ENCODE measurements around the gene FBXO17. TPM values are rescaled to one million over a fixed set of nuclear protein-coding genes. Genes with fewer than 3 reads are reported as not detected.

Gene FBXO17
- total and polyA plus RNA-seq, 2 of the 13 experiments (the other 11 are each of a cell fraction or from before 2014, with no cell fraction given), result 22.1 to 58.7 TPM

DNA sequence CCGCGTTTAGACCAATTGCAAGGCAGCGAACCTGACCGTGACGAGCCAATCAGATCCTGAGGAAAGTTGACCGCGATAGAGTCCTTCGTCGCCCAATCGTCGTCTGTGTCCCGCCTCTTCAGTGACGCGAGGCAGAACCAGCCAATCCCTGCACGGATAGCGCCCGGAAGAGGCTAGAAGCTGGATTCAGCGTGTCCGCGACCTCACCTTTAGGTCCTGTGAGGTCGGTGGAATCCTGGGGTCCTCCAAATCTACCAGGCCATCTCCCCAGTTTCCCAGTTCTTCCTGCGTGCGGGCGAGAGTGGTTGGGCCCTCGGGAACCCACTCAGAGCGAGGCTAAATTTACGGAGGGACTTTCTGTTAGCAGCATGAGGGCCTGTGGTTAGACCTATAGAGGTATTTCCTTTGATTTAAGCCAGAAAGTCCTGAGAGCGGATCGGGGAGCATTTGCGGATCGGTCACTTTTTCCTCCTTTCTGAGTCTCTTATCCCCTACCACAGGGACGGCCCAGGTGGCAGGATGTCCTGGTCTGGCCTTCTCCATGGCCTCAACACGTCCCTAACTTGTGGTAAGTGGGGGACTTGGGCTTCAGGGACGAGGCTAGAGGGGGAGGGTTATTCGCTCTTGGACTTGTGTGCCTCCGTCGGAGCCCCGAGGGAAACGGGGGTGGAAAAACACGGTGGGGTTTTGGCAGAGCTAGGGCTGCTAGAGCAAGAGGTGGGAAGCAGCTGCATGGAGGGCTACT is 44.6 kb downstream of the FBXO17 start, which contains the start of gene MRPS12 (continued):
- TF ChIP-seq GPBP1L1 (CRISPR knock-in tag; IDR thresholded peaks at IDR 0.05), result no peak
- TF ChIP-seq, protein P1, sequence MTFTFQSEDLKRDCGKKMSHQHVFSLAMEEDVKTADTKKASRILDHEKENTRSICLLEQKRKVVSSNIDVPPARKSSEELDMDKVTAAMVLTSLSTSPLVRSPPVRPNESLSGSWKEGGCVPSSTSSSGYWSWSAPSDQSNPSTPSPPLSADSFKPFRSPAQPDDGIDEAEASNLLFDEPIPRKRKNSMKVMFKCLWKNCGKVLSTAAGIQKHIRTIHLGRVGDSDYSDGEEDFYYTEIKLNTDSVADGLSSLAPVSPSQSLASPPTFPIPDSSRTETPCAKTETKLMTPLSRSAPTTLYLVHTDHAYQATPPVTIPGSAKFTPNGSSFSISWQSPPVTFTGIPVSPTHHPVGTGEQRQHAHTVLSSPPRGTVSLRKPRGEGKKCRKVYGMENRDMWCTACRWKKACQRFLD (CRISPR knock-in tag; IDR thresholded peaks at IDR 0.05; ENCODE audit: borderline replicate concordance), result peak; percentile 85; the same call in 1 of the 2 replicates
- TF ChIP-seq ZNF674 (CRISPR knock-in tag; IDR thresholded peaks at IDR 0.05; ENCODE audit: low read depth), result no peak
- TF ChIP-seq, protein P2, sequence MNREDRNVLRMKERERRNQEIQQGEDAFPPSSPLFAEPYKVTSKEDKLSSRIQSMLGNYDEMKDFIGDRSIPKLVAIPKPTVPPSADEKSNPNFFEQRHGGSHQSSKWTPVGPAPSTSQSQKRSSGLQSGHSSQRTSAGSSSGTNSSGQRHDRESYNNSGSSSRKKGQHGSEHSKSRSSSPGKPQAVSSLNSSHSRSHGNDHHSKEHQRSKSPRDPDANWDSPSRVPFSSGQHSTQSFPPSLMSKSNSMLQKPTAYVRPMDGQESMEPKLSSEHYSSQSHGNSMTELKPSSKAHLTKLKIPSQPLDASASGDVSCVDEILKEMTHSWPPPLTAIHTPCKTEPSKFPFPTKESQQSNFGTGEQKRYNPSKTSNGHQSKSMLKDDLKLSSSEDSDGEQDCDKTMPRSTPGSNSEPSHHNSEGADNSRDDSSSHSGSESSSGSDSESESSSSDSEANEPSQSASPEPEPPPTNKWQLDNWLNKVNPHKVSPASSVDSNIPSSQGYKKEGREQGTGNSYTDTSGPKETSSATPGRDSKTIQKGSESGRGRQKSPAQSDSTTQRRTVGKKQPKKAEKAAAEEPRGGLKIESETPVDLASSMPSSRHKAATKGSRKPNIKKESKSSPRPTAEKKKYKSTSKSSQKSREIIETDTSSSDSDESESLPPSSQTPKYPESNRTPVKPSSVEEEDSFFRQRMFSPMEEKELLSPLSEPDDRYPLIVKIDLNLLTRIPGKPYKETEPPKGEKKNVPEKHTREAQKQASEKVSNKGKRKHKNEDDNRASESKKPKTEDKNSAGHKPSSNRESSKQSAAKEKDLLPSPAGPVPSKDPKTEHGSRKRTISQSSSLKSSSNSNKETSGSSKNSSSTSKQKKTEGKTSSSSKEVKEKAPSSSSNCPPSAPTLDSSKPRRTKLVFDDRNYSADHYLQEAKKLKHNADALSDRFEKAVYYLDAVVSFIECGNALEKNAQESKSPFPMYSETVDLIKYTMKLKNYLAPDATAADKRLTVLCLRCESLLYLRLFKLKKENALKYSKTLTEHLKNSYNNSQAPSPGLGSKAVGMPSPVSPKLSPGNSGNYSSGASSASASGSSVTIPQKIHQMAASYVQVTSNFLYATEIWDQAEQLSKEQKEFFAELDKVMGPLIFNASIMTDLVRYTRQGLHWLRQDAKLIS (CRISPR knock-in tag; IDR thresholded peaks at IDR 0.05), result peak; percentile 52; the same call in 1 of the 2 replicates
- TF ChIP-seq HOXA3 (CRISPR knock-in tag; IDR thresholded peaks at IDR 0.05), result peak; percentile 52; the same call in 1 of the 2 replicates
- TF ChIP-seq, protein P3, sequence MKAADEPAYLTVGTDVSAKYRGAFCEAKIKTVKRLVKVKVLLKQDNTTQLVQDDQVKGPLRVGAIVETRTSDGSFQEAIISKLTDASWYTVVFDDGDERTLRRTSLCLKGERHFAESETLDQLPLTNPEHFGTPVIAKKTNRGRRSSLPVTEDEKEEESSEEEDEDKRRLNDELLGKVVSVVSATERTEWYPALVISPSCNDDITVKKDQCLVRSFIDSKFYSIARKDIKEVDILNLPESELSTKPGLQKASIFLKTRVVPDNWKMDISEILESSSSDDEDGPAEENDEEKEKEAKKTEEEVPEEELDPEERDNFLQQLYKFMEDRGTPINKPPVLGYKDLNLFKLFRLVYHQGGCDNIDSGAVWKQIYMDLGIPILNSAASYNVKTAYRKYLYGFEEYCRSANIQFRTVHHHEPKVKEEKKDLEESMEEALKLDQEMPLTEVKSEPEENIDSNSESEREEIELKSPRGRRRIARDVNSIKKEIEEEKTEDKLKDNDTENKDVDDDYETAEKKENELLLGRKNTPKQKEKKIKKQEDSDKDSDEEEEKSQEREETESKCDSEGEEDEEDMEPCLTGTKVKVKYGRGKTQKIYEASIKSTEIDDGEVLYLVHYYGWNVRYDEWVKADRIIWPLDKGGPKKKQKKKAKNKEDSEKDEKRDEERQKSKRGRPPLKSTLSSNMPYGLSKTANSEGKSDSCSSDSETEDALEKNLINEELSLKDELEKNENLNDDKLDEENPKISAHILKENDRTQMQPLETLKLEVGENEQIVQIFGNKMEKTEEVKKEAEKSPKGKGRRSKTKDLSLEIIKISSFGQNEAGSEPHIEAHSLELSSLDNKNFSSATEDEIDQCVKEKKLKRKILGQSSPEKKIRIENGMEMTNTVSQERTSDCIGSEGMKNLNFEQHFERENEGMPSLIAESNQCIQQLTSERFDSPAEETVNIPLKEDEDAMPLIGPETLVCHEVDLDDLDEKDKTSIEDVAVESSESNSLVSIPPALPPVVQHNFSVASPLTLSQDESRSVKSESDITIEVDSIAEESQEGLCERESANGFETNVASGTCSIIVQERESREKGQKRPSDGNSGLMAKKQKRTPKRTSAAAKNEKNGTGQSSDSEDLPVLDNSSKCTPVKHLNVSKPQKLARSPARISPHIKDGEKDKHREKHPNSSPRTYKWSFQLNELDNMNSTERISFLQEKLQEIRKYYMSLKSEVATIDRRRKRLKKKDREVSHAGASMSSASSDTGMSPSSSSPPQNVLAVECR (CRISPR knock-in tag; IDR thresholded peaks at IDR 0.05; ENCODE audit: borderline replicate concordance), result peak; percentile 53
- peak; percentile 44; the same call in 1 of the 2 replicates for TF ChIP-seq KAT8 (CRISPR knock-in tag; IDR thresholded peaks at IDR 0.05)
- TF ChIP-seq ZNF317 (CRISPR knock-in tag; IDR thresholded peaks at IDR 0.05), result peak; percentile 39; the same call in 1 of the 2 replicates
- no peak for TF ChIP-seq FOXO4 (CRISPR knock-in tag; conservative IDR thresholded peaks at IDR 0.05)
- no peak for TF ChIP-seq RCOR2 (CRISPR knock-in tag; IDR thresholded peaks at IDR 0.05)
- TF ChIP-seq CHD2 (IDR thresholded peaks at IDR 0.05; ENCODE audit: low read depth, low read length), result peak; percentile 11; the same call in 1 of the 2 replicates
- TF ChIP-seq, protein P4, sequence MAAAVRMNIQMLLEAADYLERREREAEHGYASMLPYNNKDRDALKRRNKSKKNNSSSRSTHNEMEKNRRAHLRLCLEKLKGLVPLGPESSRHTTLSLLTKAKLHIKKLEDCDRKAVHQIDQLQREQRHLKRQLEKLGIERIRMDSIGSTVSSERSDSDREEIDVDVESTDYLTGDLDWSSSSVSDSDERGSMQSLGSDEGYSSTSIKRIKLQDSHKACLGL (CRISPR knock-in tag; IDR thresholded peaks at IDR 0.05), result peak; percentile 38; the same call in 1 of the 2 replicates
- 0 out of 2 replicates have a peak, but pooled peaks have one; percentile 33 for TF ChIP-seq ARNTL (CRISPR knock-in tag; IDR thresholded peaks at IDR 0.05)
- 0 out of 2 replicates have a peak, but pooled peaks have one; percentile 28 for TF ChIP-seq ZNF572 (CRISPR knock-in tag; IDR thresholded peaks at IDR 0.05)
- peak; percentile 95 for TF ChIP-seq NFYC (CRISPR knock-in tag; IDR thresholded peaks at IDR 0.05)
